Upper lobe of left lung (tissue), 6 donors: ENCODE measurements around the gene TSC22D4. TPM values are rescaled to one million over a fixed set of nuclear protein-coding genes. Genes with fewer than 3 reads are reported as not detected.
A peak's percentile ranks its signal among the peaks of the same experiment; 100 is the strongest.
"Not testable (repeated sequence)": the region's sequence is repeated elsewhere in the genome, so short reads cannot be mapped to it uniquely, and the experiment has no call there.

Source experiments
- ATAC-seq, 2 donors: fragments of 200-7000 bp; cut with Tn5 transposase; one replicate each; pipeline ENCODE4 v1.9.1; 2022; ENCODE audit warnings: mild to moderate bottlenecking in 2 of 2, moderate library complexity in 2 of 2; ENCODE audit not compliant: low FRiP score in 2 of 2
- DNase-seq, 2 donors: peaks; one replicate each; pipeline ENCODE4 v3.0.0-alpha.2; 2019 to 2020
- H3K27ac ChIP-seq, 4 donors: fragments of 200-600 bp; sonication (generic); one replicate each; pipeline ENCODE4 v1.5.1; 2016 to 2019
- H3K27me3 ChIP-seq, 4 donors: fragments of 200-600 bp; sonication (generic); one replicate each; pipeline ENCODE4 v1.5.1; 2017 to 2019
- H3K36me3 ChIP-seq, 4 donors: fragments of 200-600 bp; sonication (generic); one replicate each; pipeline ENCODE4 v1.5.1; 2016 to 2019
- H3K4me1 ChIP-seq, 4 donors: fragments of 200-600 bp; sonication (generic); one replicate each; pipeline ENCODE4 v1.5.1; 2018 to 2019
- H3K4me3 ChIP-seq, 4 donors: fragments of 200-600 bp; sonication (generic); one replicate each; pipeline ENCODE4 v1.5.1; 2017 to 2019; ENCODE audit warnings: mild to moderate bottlenecking in 2 of 4, moderate library complexity in 1 of 4
- H3K9me3 ChIP-seq, 4 donors: fragments of 200-600 bp; sonication (generic); one replicate each; pipeline ENCODE4 v1.5.1; 2018 to 2019
- CTCF ChIP-seq, 6 experiments: fragments of 450-650 bp in 4 of 6; fragments of 200-600 bp in 2 of 6; sonication (generic) in 2 of 6; IDR thresholded peaks; one replicate each; pipeline ENCODE4 v1.5.1; 2016 to 2019; ENCODE audit warnings: antibody characterized with exemption in 6 of 6
- EP300 ChIP-seq, 4 donors: sonication (generic); formaldehyde crosslinking; IDR thresholded peaks; one replicate each; pipeline ENCODE4 v1.5.1; 2017; ENCODE audit warnings: antibody characterized with exemption in 4 of 4, control low read depth in 2 of 4
- POLR2A ChIP-seq, 4 donors: fragments of 450-650 bp; IDR thresholded peaks; one replicate each; pipeline ENCODE4 v1.5.1; 2016 to 2017; ENCODE audit warnings: antibody characterized with exemption in 4 of 4, mild to moderate bottlenecking in 2 of 4
- POLR2AphosphoS5 ChIP-seq, 2 donors: sonication (generic); formaldehyde crosslinking; IDR thresholded peaks; one replicate each; pipeline ENCODE4 v1.5.1; 2017; ENCODE audit warnings: antibody characterized with exemption in 2 of 2
- WGBS, 2 donors: methylation state at CpG; one replicate each; pipeline ENCODE4 v1.1.5; 2017 to 2018; 5-methylcytosine and 5-hydroxymethylcytosine counted together
- total RNA-seq, 6 donors: library from RNA; depleted of rRNA in 4 of 6; stranded (reverse); fragments of >200 nt in 4 of 6; gene quantifications; one replicate each; pipeline versions ENCODE4 v1.1.0 to v1.2.1, GENCODE V29; 2016 to 2021
- donor health status: DM: no; HTN: no; CAD: no; lungs with moderate emphysema.
- donor health status: DM: no; HTN: yes; CAD: no; lungs with severe emphysema.

The TSC22D4 gene
- total RNA-seq, result 10 to 100 TPM; 25.7 to 91.2 (median 69.0) TPM

GRCh38 chr7:100478958-100479660 lies at the start of gene TSC22D4:
TSC22D4 (minus strand) TSS chr7:100479214; CDS start chr7:100478038, 1,176 bp downstream.
- DNase-seq (peak; percentile 96 to 100), ATAC-seq (peak; percentile 94 to 95)
- Histone ChIP-seq H3K27me3 (no peaks in the 10 kb centered on the region), H3K4me3 (peak within 1 kb of the TSS; percentile 91 to 99 (median 98)), H3K27ac (peak within 1 kb of the TSS; percentile 87 to 99 (median 95)), H3K36me3 (peaks cover under 1 to 13% (median 8%) of the 10 kb centered on the region in 4 donors), H3K4me1 (peaks cover 41 to 65% (median 49%) of the 10 kb centered on the region in 4 donors), H3K9me3 (no peaks in the 10 kb centered on the region)
- TF ChIP-seq CTCF (IDR thresholded peaks at IDR 0.05) (peak in 1 of 6 experiments; percentile 13), EP300 (IDR thresholded peaks at IDR 0.05) (peak in 1 of 4 donors; percentile 50), POLR2AphosphoS5 (IDR thresholded peaks at IDR 0.05) (peak; percentile 83 to 95), POLR2A (IDR thresholded peaks at IDR 0.05) (peak in 3 of 4 donors; percentile 40 to 98 (median 96))
- WGBS, 2 donors, result 0 to 1% methylated on average over 20 to 21 of the region's 27 CpGs

GRCh38 chr7:100528108-100528866 lies 49.3 kb upstream of the TSC22D4 start:
- H3K9me3 ChIP-seq, ATAC-seq, DNase-seq, H3K4me1 ChIP-seq, H3K27ac ChIP-seq, H3K4me3 ChIP-seq, H3K36me3 ChIP-seq, H3K27me3 ChIP-seq: not testable (repeated sequence)
- 74 to 83% methylated on average over 12 of the region's 12 CpGs for WGBS, 2 donors

GRCh38 chr7:100523192-100523591 lies 44.2 kb upstream of the TSC22D4 start:
- H3K4me3 ChIP-seq, H3K4me1 ChIP-seq, H3K9me3 ChIP-seq, H3K27ac ChIP-seq, ATAC-seq, H3K27me3 ChIP-seq, H3K36me3 ChIP-seq: not testable (repeated sequence)
- no CpG with 5 or more reads among the region's 34 CpGs for WGBS, 2 donors
- peak in 1 of 2 donors; percentile 24 for DNase-seq

- H3K27me3 ChIP-seq, H3K36me3 ChIP-seq, H3K27ac ChIP-seq, H3K9me3 ChIP-seq, H3K4me3 ChIP-seq, H3K4me1 ChIP-seq: not testable (repeated sequence)
- DNase-seq, result peak in 1 of 2 donors; percentile 29
- WGBS, 2 donors, result 69 to 72% methylated on average over 2 of the region's 3 CpGs
- ATAC-seq, result peak in 1 of 2 donors; percentile 43
Measured at GRCh38 chr7:100521909-100522593, 43.0 kb upstream of the TSC22D4 start.

GRCh38 chr7:100521076-100521475 lies 42.1 kb upstream of the TSC22D4 start:
- no peak for TF ChIP-seq CTCF (IDR thresholded peaks at IDR 0.05)
- no peak for TF ChIP-seq POLR2A (IDR thresholded peaks at IDR 0.05)
- no peak for TF ChIP-seq EP300 (IDR thresholded peaks at IDR 0.05)
- no peak for TF ChIP-seq POLR2AphosphoS5 (IDR thresholded peaks at IDR 0.05)
- H3K27me3 ChIP-seq, result no peaks in the 10 kb centered on the region

GRCh38 chr7:100520138-100520537 lies 41.1 kb upstream of the TSC22D4 start:
- DNase-seq (no peak), ATAC-seq (no peak)
- 10 to 27% methylated on average over 1 of the region's 1 CpG for WGBS, 2 donors
- Histone ChIP-seq H3K9me3 (no peaks in the 10 kb centered on the region), H3K27ac (no peak overlapping the region), H3K36me3 (no peaks in the 10 kb centered on the region), H3K4me1 (peaks cover 0 to 8% (median 4%) of the 10 kb centered on the region in 4 donors), H3K27me3 (no peaks in the 10 kb centered on the region), H3K4me3 (no peak overlapping the region)
- TF ChIP-seq POLR2A (IDR thresholded peaks at IDR 0.05) (no peak), POLR2AphosphoS5 (IDR thresholded peaks at IDR 0.05) (no peak), EP300 (IDR thresholded peaks at IDR 0.05) (no peak), CTCF (IDR thresholded peaks at IDR 0.05) (no peak)

More at GRCh38 chr7:100521076-100521475, 42.1 kb upstream of the TSC22D4 start:
- Histone ChIP-seq H3K9me3 (no peaks in the 10 kb centered on the region), H3K36me3 (no peaks in the 10 kb centered on the region), H3K4me3 (no peak overlapping the region), H3K27ac (no peak overlapping the region), H3K4me1 (peaks cover 0 to 4% (median 2%) of the 10 kb centered on the region in 4 donors)
- DNase-seq (no peak), ATAC-seq (no peak)
- 95 to 98% methylated on average over 2 of the region's 2 CpGs for WGBS, 2 donors
